ENCODE measurements around the gene SYN1.

DNA sequence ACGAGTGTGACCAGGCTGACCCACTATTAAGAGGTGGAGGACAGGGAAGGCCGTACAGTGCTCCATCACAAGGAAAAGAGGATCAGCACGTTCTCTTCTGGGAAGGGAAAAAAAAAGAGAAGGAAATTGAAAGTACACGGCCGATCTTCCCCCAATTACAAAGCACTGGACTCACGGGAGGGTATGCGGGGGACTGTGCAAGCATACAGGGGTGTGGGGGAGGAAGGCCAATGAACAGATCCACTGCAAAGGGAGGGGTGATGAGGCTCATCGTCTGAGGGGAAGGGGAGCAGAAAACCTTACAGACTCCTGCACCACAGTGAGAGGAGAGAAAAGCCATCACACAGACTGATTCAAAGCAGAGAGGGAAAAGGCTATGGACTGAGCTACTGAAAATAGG is 29.6 kb upstream of the SYN1 start:
- TF ChIP-seq, protein P1, sequence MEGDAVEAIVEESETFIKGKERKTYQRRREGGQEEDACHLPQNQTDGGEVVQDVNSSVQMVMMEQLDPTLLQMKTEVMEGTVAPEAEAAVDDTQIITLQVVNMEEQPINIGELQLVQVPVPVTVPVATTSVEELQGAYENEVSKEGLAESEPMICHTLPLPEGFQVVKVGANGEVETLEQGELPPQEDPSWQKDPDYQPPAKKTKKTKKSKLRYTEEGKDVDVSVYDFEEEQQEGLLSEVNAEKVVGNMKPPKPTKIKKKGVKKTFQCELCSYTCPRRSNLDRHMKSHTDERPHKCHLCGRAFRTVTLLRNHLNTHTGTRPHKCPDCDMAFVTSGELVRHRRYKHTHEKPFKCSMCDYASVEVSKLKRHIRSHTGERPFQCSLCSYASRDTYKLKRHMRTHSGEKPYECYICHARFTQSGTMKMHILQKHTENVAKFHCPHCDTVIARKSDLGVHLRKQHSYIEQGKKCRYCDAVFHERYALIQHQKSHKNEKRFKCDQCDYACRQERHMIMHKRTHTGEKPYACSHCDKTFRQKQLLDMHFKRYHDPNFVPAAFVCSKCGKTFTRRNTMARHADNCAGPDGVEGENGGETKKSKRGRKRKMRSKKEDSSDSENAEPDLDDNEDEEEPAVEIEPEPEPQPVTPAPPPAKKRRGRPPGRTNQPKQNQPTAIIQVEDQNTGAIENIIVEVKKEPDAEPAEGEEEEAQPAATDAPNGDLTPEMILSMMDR (IDR thresholded peaks at IDR 0.05; ENCODE audit: low read depth, low read length) = no peak
- no peak for TF ChIP-seq EZH2phosphoT487 (IDR thresholded peaks at IDR 0.05; ENCODE audit: low read depth)
